ENCODE measurements around the gene RFC1.
"Not testable (repeated sequence)": the region's sequence is repeated elsewhere in the genome, so short reads cannot be mapped to it uniquely, and the experiment has no call there.

Gene RFC1

DNA sequence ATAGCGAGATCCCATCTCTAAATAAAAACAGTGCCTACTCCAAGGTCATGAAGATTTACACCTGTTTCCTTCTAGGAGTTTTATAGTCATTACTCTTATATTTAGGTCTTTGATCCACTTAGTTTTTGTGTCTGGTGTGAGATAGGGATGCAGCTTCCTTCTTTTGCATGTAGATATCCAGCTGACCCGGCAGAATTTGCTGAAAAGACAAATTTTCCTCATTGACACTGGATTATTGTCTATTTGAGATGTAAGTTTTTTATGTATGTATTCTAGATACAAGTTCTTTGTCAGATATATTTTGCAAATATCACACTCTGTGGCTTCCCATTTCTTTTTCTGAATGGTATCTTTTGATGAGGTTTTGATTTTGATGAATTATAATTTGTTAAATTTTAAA lies 85.4 kb downstream of the RFC1 start:
- TF ChIP-seq CTCF (IDR thresholded peaks at IDR 0.05; ENCODE audit: control insufficient read depth, insufficient read depth, low read depth, low read length, missing control alignments): no peak
- H3K4me3 ChIP-seq (ENCODE audit: control insufficient read depth, low read depth, low read length): no peak overlapping the region
- no peak for DNase-seq (ENCODE audit: low read depth)

GRCh38 chr4:39279416-39279815 lies 86.7 kb downstream of the RFC1 start:
- DNase-seq (ENCODE audit: low read depth): no peak
- TF ChIP-seq CTCF (IDR thresholded peaks at IDR 0.05; ENCODE audit: control insufficient read depth, insufficient read depth, low read depth, low read length, missing control alignments): no peak

GRCh38 chr4:39278476-39278875 lies 87.7 kb downstream of the RFC1 start:
- no peak overlapping the region for H3K4me3 ChIP-seq (ENCODE audit: control insufficient read depth, low read depth, low read length)
- DNase-seq (ENCODE audit: low read depth): no peak
- no peak for TF ChIP-seq CTCF (IDR thresholded peaks at IDR 0.05; ENCODE audit: control insufficient read depth, insufficient read depth, low read depth, low read length, missing control alignments)

More at GRCh38 chr4:39279416-39279815, 86.7 kb downstream of the RFC1 start:
- no peak overlapping the region for H3K4me3 ChIP-seq (ENCODE audit: control insufficient read depth, low read depth, low read length)

- H3K4me3 ChIP-seq (ENCODE audit: control insufficient read depth, low read depth, low read length); DNase-seq (ENCODE audit: low read depth): not testable (repeated sequence)
Observed at GRCh38 chr4:39277661-39278060, 88.5 kb downstream of the RFC1 start.

DNA sequence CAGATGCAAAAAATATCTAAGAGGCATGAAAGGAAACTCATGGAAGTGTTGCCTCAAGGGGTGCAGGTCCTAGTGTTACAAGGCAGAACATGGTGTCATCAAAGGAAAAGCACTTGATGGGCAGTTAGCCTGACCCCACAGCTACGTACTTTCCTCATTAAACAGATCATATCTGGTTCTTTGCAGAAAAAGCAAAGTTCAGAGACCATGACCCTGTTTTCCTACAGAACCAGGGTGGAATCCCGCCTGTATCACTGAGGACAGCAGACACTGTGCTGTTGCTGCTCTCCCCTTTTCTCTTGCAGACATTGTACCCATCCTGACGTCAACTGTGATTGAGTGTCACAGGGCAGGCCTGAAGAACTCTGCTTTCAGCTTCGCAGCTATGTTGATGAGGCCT lies 91.7 kb downstream of the RFC1 start:
- TF ChIP-seq CTCF (IDR thresholded peaks at IDR 0.05; ENCODE audit: control insufficient read depth, insufficient read depth, low read depth, low read length, missing control alignments): no peak
- H3K4me3 ChIP-seq (ENCODE audit: control insufficient read depth, low read depth, low read length): no peak overlapping the region
- no peak for DNase-seq (ENCODE audit: low read depth)

- no peak for TF ChIP-seq CTCF (IDR thresholded peaks at IDR 0.05; ENCODE audit: control insufficient read depth, insufficient read depth, low read depth, low read length, missing control alignments)
- no peak for DNase-seq (ENCODE audit: low read depth)
Observed at GRCh38 chr4:39263895-39264294, 102.3 kb downstream of the RFC1 start.

DNA sequence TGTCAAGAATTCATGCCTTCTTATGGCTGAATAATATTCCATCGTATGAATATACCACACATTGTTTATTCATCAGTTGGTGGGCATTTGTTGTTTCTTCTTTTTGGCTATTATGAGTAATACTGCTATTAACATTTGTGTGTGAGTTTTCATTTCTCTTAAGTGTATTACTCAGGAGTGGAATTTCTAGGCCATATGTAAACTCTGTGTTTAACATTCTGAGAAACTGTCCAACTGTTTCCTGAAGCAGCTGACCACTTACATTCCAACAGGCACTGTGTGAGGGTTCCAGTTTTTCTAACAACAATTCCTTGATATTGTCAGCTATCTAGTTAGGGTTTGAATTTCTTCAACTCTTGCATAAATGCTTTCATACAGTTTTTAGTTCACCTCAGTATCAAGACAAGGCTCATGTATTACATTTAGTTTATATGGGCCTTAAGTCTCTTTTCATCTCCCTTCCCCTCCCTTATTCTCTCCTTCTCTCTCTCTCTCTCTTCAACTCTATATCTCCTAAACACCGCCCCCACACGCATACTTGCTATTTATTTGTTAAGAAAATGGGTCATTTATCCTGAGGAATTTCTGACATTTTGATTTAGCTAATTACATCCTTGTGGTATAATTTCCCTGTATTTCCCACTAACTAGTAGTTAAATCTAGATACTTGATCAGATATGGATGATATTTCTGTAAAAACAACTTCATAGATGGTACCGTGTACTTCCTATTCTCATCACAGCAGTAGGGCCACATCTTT lies 106.4 kb downstream of the RFC1 start:
- TF ChIP-seq CTCF (IDR thresholded peaks at IDR 0.05; ENCODE audit: control insufficient read depth, insufficient read depth, low read depth, low read length, missing control alignments): no peak
- peak; percentile 2 for DNase-seq (ENCODE audit: low read depth)
- no peak overlapping the region for H3K4me3 ChIP-seq (ENCODE audit: control insufficient read depth, low read depth, low read length)

More at GRCh38 chr4:39263895-39264294, 102.3 kb downstream of the RFC1 start:
- no peak overlapping the region for H3K4me3 ChIP-seq (ENCODE audit: control insufficient read depth, low read depth, low read length)

Measured in AG09309 (cell line).